Right lobe of liver (tissue), 4 donors: ENCODE measurements around the gene GUCD1.

ENCODE experiments used
- CTCF ChIP-seq, 4 donors: fragments of 200-600 bp in 3 of 4; fragments of 450-650 bp in 1 of 4; IDR thresholded peaks; one replicate each; pipeline versions ENCODE4 v1.5.1 to v1.8.0; 2016 to 2022; ENCODE audit warnings: antibody characterized with exemption in 4 of 4, mild to moderate bottlenecking in 2 of 4
- POLR2A ChIP-seq: fragments of 450-650 bp; IDR thresholded peaks from one replicate; pipeline ENCODE4 v1.6.1; 2017; ENCODE audit warnings: antibody characterized with exemption, mild to moderate bottlenecking
- donor health status: DM: no; HTN: no; CAD: no.
- donor health status: DM: no; HTN: no; CAD: no.
- donor health status: DM: no; HTN: yes; CAD: no.

- TF ChIP-seq CTCF (IDR thresholded peaks at IDR 0.05) (peak in 1 of 4 donors; percentile 16), POLR2A (no peak)
Observed at GRCh38 chr22:24500277-24500820, 54.6 kb downstream of the GUCD1 start.
